Adrenal gland (tissue), 12 donors: ENCODE results near the gene DEDD. TPM values are rescaled to one million over a fixed set of nuclear protein-coding genes. Genes with fewer than 3 reads are reported as not detected.

Experiments
- DNase-seq, 7 donors: peaks; one replicate each; pipeline ENCODE4 v3.0.0-alpha.2; 2019 to 2020
- H3K27ac ChIP-seq, 5 donors: fragments of 200-600 bp; sonication (generic) in 4 of 5; 1 replicate in 3 of 5; 2 replicates in 2 of 5; pipeline versions ENCODE4 v1.5.1 to v1.8.0; 2016 to 2020; ENCODE audit warnings: mild to moderate bottlenecking in 1 of 5
- H3K27me3 ChIP-seq: fragments of 200-600 bp; 2 replicates; pipeline ENCODE4 v1.8.0; 2021
- H3K36me3 ChIP-seq, 2 donors: fragments of 200-600 bp; replicated peaks in 1 of 2; 1 replicate in 1 of 2; 2 replicates in 1 of 2; pipeline versions ENCODE4 v1.5.1 to v1.8.0; 2018 to 2022
- H3K4me1 ChIP-seq, 2 donors: fragments of 200-600 bp; replicated peaks in 1 of 2; 1 replicate in 1 of 2; 2 replicates in 1 of 2; pipeline versions ENCODE4 v1.5.1 to v1.8.0; 2018 to 2021
- H3K4me3 ChIP-seq, 4 donors: fragments of 200-600 bp; sonication (generic) in 3 of 4; one replicate each; pipeline ENCODE4 v1.5.1; 2016 to 2018
- H3K9me3 ChIP-seq, 3 donors: fragments of 200-600 bp; sonication (generic) in 1 of 3; replicated peaks in 1 of 3; 1 replicate in 2 of 3; 2 replicates in 1 of 3; pipeline versions ENCODE4 v1.5.1 to v1.8.0; 2016 to 2021
- POLR2A ChIP-seq, 2 donors: fragments of 450-650 bp; IDR thresholded peaks; one replicate each; pipeline ENCODE4 v1.6.1; 2017; ENCODE audit warnings: antibody characterized with exemption in 2 of 2, mild to moderate bottlenecking in 2 of 2, moderate library complexity in 1 of 2
- WGBS, 4 donors: extraction: QIAGEN DNeasy Blood & Tissue Kit in 2 of 4; methylation state at CpG; one replicate each; pipeline versions ENCODE4 v1.1.5 to v1.1.7; 2013 to 2017; 5-methylcytosine and 5-hydroxymethylcytosine counted together
- intact Hi-C, 2 donors: fragments of 100-400 bp; cut with DNase I; formaldehyde crosslinking; loops; one replicate each; pipeline versions ENCODE4 v1.14.1 to v1.15.0; 2022 to 2023
- polyA plus RNA-seq, 3 donors: library from polyadenylated mRNA; stranded (reverse); fragments of 200-250 nt in 2 of 3; fragments of 350-450 nt in 1 of 3; fragmentation: Illumina TruSeq in 1 of 3; extraction: RNeasy Lipid Tissue Mini Kit (QIAGEN cat#74804) in 1 of 3; gene quantifications; one replicate each; pipeline ENCODE4 v1.2.3, GENCODE V29; 2013 to 2014
- total RNA-seq, 9 donors: library from RNA; depleted of rRNA in 4 of 9; stranded (reverse); fragments of >200 nt in 4 of 9; fragments of 120-200 nt in 1 of 9; fragmentation: NEBNext Ultra II Directional in 1 of 9; extraction: Animal tissue kit (Norgen Biotek cat#: 25700) in 1 of 9; gene quantifications; one replicate each; pipeline versions ENCODE4 v1.1.0 to v1.2.4, GENCODE V29; 2013 to 2023
- TF ChIP-seq, protein P1 (sequence below), 6 experiments: fragments of 450-650 bp in 4 of 6; fragments of 200-600 bp in 2 of 6; sonication (generic) in 1 of 6; IDR thresholded peaks; 1 replicate in 5 of 6; 2 replicates in 1 of 6; pipeline versions ENCODE4 v1.5.1 to v1.8.0; 2016 to 2021; ENCODE audit warnings: antibody characterized with exemption in 6 of 6, mild to moderate bottlenecking in 2 of 6, moderate library complexity in 1 of 6
- donor health status: healthy with polysubstance abuse.
- donor health status: Bipolar disorder and iron deficiency.
- donor health status: DM: yes; HTN: yes; CAD: no.
- donor health status: DM: no; HTN: no; CAD: no.
- donor health status: DM: no; HTN: no; CAD: no.
- donor health status: DM: yes; HTN: yes; CAD: no.

DEDD gene
- total and polyA plus RNA-seq, 12 donors, result 22.0 to 38.2 (median 32.3) TPM

DNA sequence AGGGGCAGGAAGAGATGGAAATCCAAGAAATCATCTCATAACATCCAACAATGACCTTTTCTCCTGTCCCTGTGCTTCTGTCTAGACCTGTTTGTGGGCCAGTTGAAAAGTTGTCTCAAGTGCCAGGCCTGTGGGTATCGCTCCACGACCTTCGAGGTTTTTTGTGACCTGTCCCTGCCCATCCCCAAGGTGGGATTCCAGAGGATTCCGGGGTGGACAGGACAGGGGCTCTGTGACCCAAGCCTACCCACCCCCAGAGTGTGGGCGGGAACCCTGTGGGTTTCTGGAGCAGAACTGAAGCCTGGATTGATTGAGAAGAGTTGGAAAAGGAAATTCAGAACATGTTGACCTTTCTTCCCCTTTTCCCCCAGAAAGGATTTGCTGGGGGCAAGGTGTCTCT, 31.3 kb upstream of the DEDD start:
- Histone ChIP-seq H3K9me3 (no peaks in the 10 kb centered on the region), H3K4me1 (peaks cover 17 to 38% of the 10 kb centered on the region in 2 donors), H3K36me3 (peaks cover 0 to 33% of the 10 kb centered on the region in 2 donors), H3K27me3 (no peaks in the 10 kb centered on the region), H3K4me3 (no peak overlapping the region), H3K27ac (no peak overlapping the region)
- intact Hi-C loops, result no loop called here
- TF ChIP-seq, protein P1, sequence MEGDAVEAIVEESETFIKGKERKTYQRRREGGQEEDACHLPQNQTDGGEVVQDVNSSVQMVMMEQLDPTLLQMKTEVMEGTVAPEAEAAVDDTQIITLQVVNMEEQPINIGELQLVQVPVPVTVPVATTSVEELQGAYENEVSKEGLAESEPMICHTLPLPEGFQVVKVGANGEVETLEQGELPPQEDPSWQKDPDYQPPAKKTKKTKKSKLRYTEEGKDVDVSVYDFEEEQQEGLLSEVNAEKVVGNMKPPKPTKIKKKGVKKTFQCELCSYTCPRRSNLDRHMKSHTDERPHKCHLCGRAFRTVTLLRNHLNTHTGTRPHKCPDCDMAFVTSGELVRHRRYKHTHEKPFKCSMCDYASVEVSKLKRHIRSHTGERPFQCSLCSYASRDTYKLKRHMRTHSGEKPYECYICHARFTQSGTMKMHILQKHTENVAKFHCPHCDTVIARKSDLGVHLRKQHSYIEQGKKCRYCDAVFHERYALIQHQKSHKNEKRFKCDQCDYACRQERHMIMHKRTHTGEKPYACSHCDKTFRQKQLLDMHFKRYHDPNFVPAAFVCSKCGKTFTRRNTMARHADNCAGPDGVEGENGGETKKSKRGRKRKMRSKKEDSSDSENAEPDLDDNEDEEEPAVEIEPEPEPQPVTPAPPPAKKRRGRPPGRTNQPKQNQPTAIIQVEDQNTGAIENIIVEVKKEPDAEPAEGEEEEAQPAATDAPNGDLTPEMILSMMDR (IDR thresholded peaks at IDR 0.05), result no peak
- no peak for TF ChIP-seq POLR2A (IDR thresholded peaks at IDR 0.05)
- DNase-seq, result no peak
- 85 to 92% (median 90%) methylated on average over 5 of the region's 5 CpGs for WGBS, 4 donors

DNA sequence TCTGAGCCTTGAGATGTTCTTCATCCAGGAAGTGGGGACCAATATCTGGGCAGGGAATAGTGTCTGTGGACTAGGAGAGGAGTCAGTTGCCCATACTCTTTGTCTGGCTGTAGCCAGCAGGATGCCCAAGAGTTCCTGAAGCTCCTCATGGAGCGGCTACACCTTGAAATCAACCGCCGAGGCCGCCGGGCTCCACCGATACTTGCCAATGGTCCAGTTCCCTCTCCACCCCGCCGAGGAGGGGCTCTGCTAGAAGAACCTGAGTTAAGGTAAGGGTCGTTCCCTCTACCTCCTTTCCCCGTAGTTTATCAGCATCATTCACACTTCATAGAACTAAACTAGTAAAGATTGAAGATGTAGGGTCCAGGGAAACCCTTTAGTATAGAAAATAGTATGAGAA, 30.3 kb upstream of the DEDD start:
- no peak for TF ChIP-seq POLR2A (IDR thresholded peaks at IDR 0.05)
- TF ChIP-seq, protein P1 (IDR thresholded peaks at IDR 0.05), result no peak
- Histone ChIP-seq H3K4me3 (no peak overlapping the region), H3K27ac (no peak overlapping the region), H3K27me3 (no peaks in the 10 kb centered on the region), H3K36me3 (peaks cover 0 to 36% of the 10 kb centered on the region in 2 donors), H3K4me1 (peaks cover 17 to 38% of the 10 kb centered on the region in 2 donors), H3K9me3 (no peaks in the 10 kb centered on the region)
- intact Hi-C loops, result no loop called here
- no peak for DNase-seq
- WGBS, 4 donors, result 93 to 96% (median 95%) methylated on average over 6 to 10 of the region's 10 CpGs

DNA sequence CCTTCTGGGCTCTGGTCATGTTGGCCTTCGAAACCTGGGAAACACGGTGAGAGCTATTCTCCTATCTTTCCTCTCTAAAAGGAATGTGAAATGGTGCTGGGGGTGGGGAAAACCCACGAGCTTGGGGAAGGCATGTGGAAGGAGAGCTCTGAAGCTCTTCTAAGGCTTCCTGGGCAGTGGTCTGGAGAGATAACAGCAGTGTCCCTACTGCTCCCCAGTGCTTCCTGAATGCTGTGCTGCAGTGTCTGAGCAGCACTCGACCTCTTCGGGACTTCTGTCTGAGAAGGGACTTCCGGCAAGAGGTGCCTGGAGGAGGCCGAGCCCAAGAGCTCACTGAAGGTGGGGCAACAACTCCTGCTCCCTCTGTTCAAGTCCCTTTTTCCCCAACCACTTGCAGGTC, 29.6 kb upstream of the DEDD start:
- Histone ChIP-seq H3K4me1 (peaks cover 15 to 31% of the 10 kb centered on the region in 2 donors), H3K27ac (peak overlapping the region in 1 of 5 donors; percentile 3), H3K4me3 (no peak overlapping the region), H3K9me3 (no peaks in the 10 kb centered on the region), H3K36me3 (peaks cover 0 to 43% of the 10 kb centered on the region in 2 donors), H3K27me3 (no peaks in the 10 kb centered on the region)
- intact Hi-C loops, result no loop called here
- TF ChIP-seq, protein P1 (IDR thresholded peaks at IDR 0.05), result no peak
- TF ChIP-seq POLR2A (IDR thresholded peaks at IDR 0.05), result no peak
- no peak for DNase-seq
- WGBS, 4 donors, result 75 to 83% (median 81%) methylated on average over 7 of the region's 7 CpGs

DNA sequence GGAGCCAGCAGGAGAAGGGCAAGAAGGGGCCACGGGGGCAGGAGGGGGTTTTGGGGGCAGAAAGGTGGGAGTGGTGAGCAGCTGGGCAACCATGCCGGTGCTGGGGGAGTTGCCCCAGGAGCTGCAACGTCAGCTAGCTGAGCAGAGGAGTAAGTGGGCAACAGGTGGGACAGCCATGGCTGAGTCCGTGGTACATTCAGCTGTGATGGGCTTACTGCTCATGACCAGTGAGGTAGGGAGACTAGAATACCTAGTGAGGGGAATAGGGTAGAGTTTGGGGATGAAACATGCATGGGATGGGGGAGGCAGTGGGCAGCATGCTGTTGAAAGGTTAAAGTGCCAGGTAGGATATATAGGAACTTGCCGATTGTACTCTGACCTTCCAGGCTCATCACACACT, 29.2 kb upstream of the DEDD start:
- Histone ChIP-seq H3K4me1 (peaks cover 12 to 27% of the 10 kb centered on the region in 2 donors), H3K4me3 (no peak overlapping the region), H3K27me3 (no peaks in the 10 kb centered on the region), H3K36me3 (peaks cover 0 to 47% of the 10 kb centered on the region in 2 donors), H3K27ac (peak overlapping the region in 1 of 5 donors; percentile 12), H3K9me3 (no peaks in the 10 kb centered on the region)
- intact Hi-C loops, result no loop called here
- TF ChIP-seq POLR2A (IDR thresholded peaks at IDR 0.05), result no peak
- TF ChIP-seq, protein P1 (IDR thresholded peaks at IDR 0.05), result no peak
- 83 to 92% (median 89%) methylated on average over 5 of the region's 5 CpGs for WGBS, 4 donors
- DNase-seq, result no peak
